Mesodermal cell (in vitro differentiated cells): ENCODE measurements around the gene MX2.
A peak's percentile ranks its signal among the peaks of the same experiment; 100 is the strongest.

Source experiments
- H3K27ac ChIP-seq: 2 replicates; pipeline ENCODE4 v1.7.0; 2013; ENCODE audit warnings: mild to moderate bottlenecking, low read depth, low read length, moderate library complexity; ENCODE audit not compliant: severe bottlenecking
- H3K36me3 ChIP-seq: 2 replicates; pipeline ENCODE4 v1.7.1; 2013; ENCODE audit warnings: mild to moderate bottlenecking, low read length, moderate library complexity; ENCODE audit not compliant: control insufficient read depth, insufficient read depth
- H3K4me1 ChIP-seq: one replicate; pipeline ENCODE4 v1.7.1; 2013; ENCODE audit warnings: mild to moderate bottlenecking, low read length; ENCODE audit not compliant: insufficient read depth, control insufficient read depth, poor library complexity, severe bottlenecking
- H3K4me3 ChIP-seq: 2 replicates; pipeline ENCODE4 v1.7.0; 2013; ENCODE audit warnings: low read length, control low read depth, mild to moderate bottlenecking; ENCODE audit not compliant: insufficient read depth, poor library complexity, severe bottlenecking; ENCODE audit errors: extremely low read depth
- H3K9me3 ChIP-seq: 2 replicates; pipeline ENCODE4 v1.7.1; 2013; ENCODE audit warnings: mild to moderate bottlenecking, low read length, moderate library complexity; ENCODE audit not compliant: control insufficient read depth
- WGBS, 2 experiments: methylation state at CpG; one replicate each; pipeline ENCODE4 v1.1.5; 2013; ENCODE audit warnings: missing lambda C conversion rate in 2 of 2; ENCODE audit not compliant: insufficient coverage in 2 of 2; 5-methylcytosine and 5-hydroxymethylcytosine counted together

Gene MX2

GRCh38 chr21:41366522-41367151 lies 4.8 kb downstream of the MX2 start:
- Histone ChIP-seq H3K4me1 (no peaks in the 10 kb centered on the region), H3K36me3 (no peaks in the 10 kb centered on the region), H3K9me3 (no peaks in the 10 kb centered on the region), H3K27ac (no peak overlapping the region), H3K4me3 (no peak overlapping the region)
- 90 to 91% methylated on average over 12 of the region's 12 CpGs for WGBS, 2 experiments

GRCh38 chr21:41367301-41367944 lies 5.6 kb downstream of the MX2 start:
- WGBS, 2 experiments, result 76 to 78% methylated on average over 8 of the region's 9 CpGs
- H3K4me3 ChIP-seq, result no peak overlapping the region
- H3K27ac ChIP-seq, result no peak overlapping the region
- H3K9me3 ChIP-seq, result no peaks in the 10 kb centered on the region
- no peaks in the 10 kb centered on the region for H3K36me3 ChIP-seq
- no peaks in the 10 kb centered on the region for H3K4me1 ChIP-seq

GRCh38 chr21:41367945-41368734 lies 6.3 kb downstream of the MX2 start:
- H3K9me3 ChIP-seq, result no peaks in the 10 kb centered on the region
- no peaks in the 10 kb centered on the region for H3K36me3 ChIP-seq
- no peaks in the 10 kb centered on the region for H3K4me1 ChIP-seq
- 91 to 93% methylated on average over 2 to 11 of the region's 15 CpGs for WGBS, 2 experiments
- no peak overlapping the region for H3K27ac ChIP-seq
- no peak overlapping the region for H3K4me3 ChIP-seq

- Histone ChIP-seq H3K4me1 (no peaks in the 10 kb centered on the region), H3K27ac (no peak overlapping the region), H3K36me3 (no peaks in the 10 kb centered on the region), H3K9me3 (no peaks in the 10 kb centered on the region), H3K4me3 (no peak overlapping the region)
- WGBS, 2 experiments, result 56 to 65% methylated on average over 2 of the region's 4 CpGs
These were observed 6.9 kb downstream of the MX2 start for GRCh38 chr21:41368735-41369104.

GRCh38 chr21:41369105-41369919 lies 7.5 kb downstream of the MX2 start:
- no peaks in the 10 kb centered on the region for H3K9me3 ChIP-seq
- 18 to 20% methylated on average over 14 to 16 of the region's 29 CpGs for WGBS, 2 experiments
- H3K4me1 ChIP-seq, result no peaks in the 10 kb centered on the region
- H3K4me3 ChIP-seq, result peak overlapping the region; percentile 5
- H3K36me3 ChIP-seq, result no peaks in the 10 kb centered on the region
- H3K27ac ChIP-seq, result no peak overlapping the region

- Histone ChIP-seq H3K27ac (no peak overlapping the region), H3K4me3 (no peak overlapping the region), H3K4me1 (no peaks in the 10 kb centered on the region), H3K36me3 (no peaks in the 10 kb centered on the region), H3K9me3 (no peaks in the 10 kb centered on the region)
- WGBS, 2 experiments, result 88 to 90% methylated on average over 29 of the region's 30 CpGs
These were observed 8.4 kb downstream of the MX2 start for GRCh38 chr21:41369920-41370839.

- no peaks in the 10 kb centered on the region for H3K36me3 ChIP-seq
- WGBS, 2 experiments, result 76 to 87% methylated on average over 10 to 11 of the region's 12 CpGs
- no peak overlapping the region for H3K27ac ChIP-seq
- H3K9me3 ChIP-seq, result no peaks in the 10 kb centered on the region
- H3K4me1 ChIP-seq, result no peaks in the 10 kb centered on the region
- H3K4me3 ChIP-seq, result no peak overlapping the region
These were observed 9.2 kb downstream of the MX2 start for GRCh38 chr21:41370840-41371684.

- WGBS, 2 experiments, result 94 to 98% methylated on average over 6 to 7 of the region's 7 CpGs
These were observed 9.8 kb downstream of the MX2 start for GRCh38 chr21:41371685-41372030.

GRCh38 chr21:41373253-41373652 lies 11.4 kb downstream of the MX2 start:
- 65 to 81% methylated on average over 3 of the region's 4 CpGs for WGBS, 2 experiments
- Histone ChIP-seq H3K4me1 (no peaks in the 10 kb centered on the region), H3K9me3 (no peaks in the 10 kb centered on the region), H3K27ac (no peak overlapping the region), H3K36me3 (no peaks in the 10 kb centered on the region), H3K4me3 (no peak overlapping the region)

More at GRCh38 chr21:41371685-41372030, 9.8 kb downstream of the MX2 start:
- Histone ChIP-seq H3K4me3 (no peak overlapping the region), H3K36me3 (no peaks in the 10 kb centered on the region), H3K9me3 (no peaks in the 10 kb centered on the region), H3K4me1 (no peaks in the 10 kb centered on the region), H3K27ac (no peak overlapping the region)
